DMS53 (cell line): ENCODE data around the gene PRPS1L1.

Experiments
- DNase-seq: peaks from one replicate; lab custom pipeline; 2025; lab: John Stamatoyannopoulos, UW

The PRPS1L1 gene

GRCh38 chr7:18013936-18014335 lies 13.7 kb downstream of the PRPS1L1 start:
- no peak for DNase-seq

GRCh38 chr7:18004372-18004771 lies 23.3 kb downstream of the PRPS1L1 start:
- no peak for DNase-seq

- DNase-seq: no peak
Observed at GRCh38 chr7:18003286-18003994, 24.2 kb downstream of the PRPS1L1 start.

GRCh38 chr7:17998692-17999091 lies 29.0 kb downstream of the PRPS1L1 start:
- no peak for DNase-seq

- DNase-seq: no peak
Observed at GRCh38 chr7:17996442-17997223, 31.0 kb downstream of the PRPS1L1 start.

GRCh38 chr7:17996040-17996439 lies 31.6 kb downstream of the PRPS1L1 start:
- no peak for DNase-seq

GRCh38 chr7:17994079-17994850 lies 33.4 kb downstream of the PRPS1L1 start:
- DNase-seq: no peak

- DNase-seq: no peak
Observed at GRCh38 chr7:17991866-17992648, 35.6 kb downstream of the PRPS1L1 start.

GRCh38 chr7:17990761-17991160 lies 36.9 kb downstream of the PRPS1L1 start:
- no peak for DNase-seq

- no peak for DNase-seq
Observed at GRCh38 chr7:17989546-17989945, 38.1 kb downstream of the PRPS1L1 start.

GRCh38 chr7:17988858-17989257 lies 38.8 kb downstream of the PRPS1L1 start:
- no peak for DNase-seq

GRCh38 chr7:17988141-17988540 lies 39.5 kb downstream of the PRPS1L1 start:
- peak; percentile 10 for DNase-seq

GRCh38 chr7:17986851-17987250 lies 40.8 kb downstream of the PRPS1L1 start:
- DNase-seq: no peak

GRCh38 chr7:17985473-17986239 lies 42.0 kb downstream of the PRPS1L1 start:
- DNase-seq: no peak

GRCh38 chr7:17984288-17984687 lies 43.4 kb downstream of the PRPS1L1 start:
- no peak for DNase-seq

- DNase-seq: no peak
Observed at GRCh38 chr7:17983221-17984062, 44.2 kb downstream of the PRPS1L1 start.

- no peak for DNase-seq
Observed at GRCh38 chr7:17976952-17977351, 50.7 kb downstream of the PRPS1L1 start.
